Skin of body (tissue), 2 donors: Measurements from ENCODE around the gene LRIG1. TPM values are rescaled to one million over a fixed set of nuclear protein-coding genes. Genes with fewer than 3 reads are reported as not detected.

ENCODE experiments used
- DNase-seq: peaks from one replicate; lab custom pipeline; 2025; lab: John Stamatoyannopoulos, UW
- total RNA-seq: library from RNA; depleted of rRNA; stranded (reverse); fragments of >200 nt; gene quantifications from one replicate; pipeline ENCODE4 v1.2.3, GENCODE V29; 2014

The LRIG1 gene
- total RNA-seq, 1 donor from 2014 or later: 102 TPM

DNA sequence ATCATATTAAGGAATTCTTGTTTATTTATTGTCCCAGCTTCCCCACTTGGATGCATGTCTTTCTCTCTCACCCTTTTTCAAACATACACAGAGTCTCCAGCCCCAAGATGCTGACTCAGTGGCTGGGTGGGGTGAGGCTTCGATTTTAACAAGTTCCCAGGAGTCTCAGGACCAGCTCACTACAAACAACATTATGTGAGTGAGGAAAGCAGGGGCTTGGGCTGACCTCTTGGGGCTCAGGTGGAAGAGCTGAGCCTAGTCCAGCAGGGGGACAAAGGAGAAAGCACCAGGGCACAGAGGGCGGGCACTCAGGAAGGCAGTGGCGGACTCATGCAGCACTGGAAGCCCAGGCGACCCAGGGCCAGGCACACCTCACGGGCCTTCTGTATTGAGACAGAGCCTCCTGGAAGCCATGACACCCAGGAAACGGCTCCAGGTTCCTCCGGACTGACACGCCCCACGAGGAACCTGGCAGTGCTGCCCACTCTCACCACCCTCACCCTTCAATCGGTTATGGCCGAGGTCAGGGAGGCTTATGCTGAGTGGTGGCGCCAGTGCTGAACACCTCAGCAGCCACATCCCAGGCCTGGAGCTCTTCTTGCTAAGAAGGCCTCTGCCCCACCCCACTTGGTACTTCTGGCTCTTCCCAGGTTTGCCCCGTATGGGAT, 97.4 kb downstream of the LRIG1 start:
- no peak for DNase-seq

DNA sequence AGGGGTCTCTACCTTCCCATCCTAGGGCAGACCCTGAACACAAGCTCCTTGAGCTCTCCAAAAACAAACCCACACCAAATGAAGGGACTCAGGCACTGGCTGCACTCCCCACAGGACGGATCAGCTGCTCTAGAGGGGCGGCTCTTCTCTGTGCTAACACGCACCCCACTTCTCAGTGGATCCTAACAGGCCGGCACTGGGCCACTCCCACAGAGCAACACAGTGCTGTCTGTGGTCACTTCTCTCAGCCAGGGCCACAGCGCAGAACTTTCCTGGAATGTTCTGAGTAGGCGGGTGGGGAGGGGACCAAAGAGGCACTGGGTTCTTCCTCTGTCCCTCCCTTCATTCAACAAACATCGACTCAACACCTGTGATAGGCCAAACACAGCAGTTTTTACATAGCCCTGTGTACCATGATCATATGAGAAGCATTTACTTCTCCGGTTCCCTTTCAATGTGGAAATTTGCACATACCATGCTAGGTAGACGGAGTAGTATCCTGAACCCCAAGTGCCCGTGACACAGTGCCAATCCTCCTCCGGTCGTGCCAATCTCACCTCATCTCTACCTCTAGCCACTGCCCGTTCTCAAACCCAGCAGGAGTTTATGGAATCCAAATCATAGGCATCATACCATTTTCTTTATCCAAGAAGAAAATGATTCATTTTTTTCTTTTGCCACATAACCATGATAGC, 98.1 kb downstream of the LRIG1 start:
- DNase-seq: no peak

GRCh38 chr3:66401675-66402491, 98.9 kb downstream of the LRIG1 start:
- DNase-seq: no peak

DNA sequence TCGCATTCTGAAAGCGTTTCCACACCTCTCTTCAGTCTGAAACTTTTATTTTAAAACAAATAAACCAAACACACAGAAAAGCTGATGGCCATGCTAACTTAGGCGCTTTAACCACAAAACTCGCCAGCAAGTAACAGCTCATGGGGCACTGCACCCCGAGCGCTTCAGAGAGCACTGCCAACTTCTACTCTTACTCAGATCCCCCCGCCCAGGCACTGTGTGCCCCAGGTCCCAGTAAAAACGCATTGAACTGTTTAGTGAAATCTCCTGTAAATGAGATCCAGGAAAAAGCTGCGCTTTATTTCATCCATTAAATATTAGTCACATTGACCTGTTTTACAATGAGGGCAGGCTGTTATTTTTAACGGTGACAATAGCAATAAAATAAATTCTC, 99.7 kb downstream of the LRIG1 start:
- no peak for DNase-seq

DNA sequence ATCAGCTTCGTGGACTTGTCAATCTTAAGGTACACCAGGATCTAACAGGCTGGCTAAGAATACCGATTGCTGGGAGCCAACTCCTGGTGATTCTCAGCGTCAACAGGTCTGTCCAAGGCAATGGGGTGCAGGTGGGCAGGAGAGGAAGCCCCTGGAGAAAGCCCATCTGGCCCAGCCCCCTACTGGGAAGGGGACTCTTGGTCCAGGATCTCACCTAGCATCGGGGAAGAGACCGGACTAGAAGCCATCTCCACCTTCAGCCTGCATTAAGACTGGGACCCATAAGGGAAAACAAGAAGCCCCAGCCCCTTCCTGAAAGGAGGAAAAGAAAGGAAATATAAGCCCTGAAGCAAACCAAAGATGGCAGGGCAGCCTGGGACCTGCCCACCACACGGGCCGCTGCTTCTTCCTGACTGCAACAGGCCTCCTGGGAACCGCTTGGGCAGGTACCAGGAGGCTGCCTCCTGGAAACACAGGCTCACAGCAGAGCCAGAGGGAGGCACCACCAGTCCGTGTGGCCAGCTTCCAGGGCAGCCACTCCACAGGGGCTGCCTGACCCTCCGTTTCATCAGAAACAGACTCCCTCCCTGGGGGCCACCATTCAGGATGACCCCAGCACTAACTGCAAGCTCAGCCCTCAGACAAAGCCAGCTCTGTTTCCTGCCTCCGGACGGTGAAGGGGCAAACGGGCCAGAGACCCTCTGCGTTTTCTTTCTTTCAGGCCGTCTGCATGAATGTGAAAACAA, 100.2 kb downstream of the LRIG1 start:
- no peak for DNase-seq

DNA sequence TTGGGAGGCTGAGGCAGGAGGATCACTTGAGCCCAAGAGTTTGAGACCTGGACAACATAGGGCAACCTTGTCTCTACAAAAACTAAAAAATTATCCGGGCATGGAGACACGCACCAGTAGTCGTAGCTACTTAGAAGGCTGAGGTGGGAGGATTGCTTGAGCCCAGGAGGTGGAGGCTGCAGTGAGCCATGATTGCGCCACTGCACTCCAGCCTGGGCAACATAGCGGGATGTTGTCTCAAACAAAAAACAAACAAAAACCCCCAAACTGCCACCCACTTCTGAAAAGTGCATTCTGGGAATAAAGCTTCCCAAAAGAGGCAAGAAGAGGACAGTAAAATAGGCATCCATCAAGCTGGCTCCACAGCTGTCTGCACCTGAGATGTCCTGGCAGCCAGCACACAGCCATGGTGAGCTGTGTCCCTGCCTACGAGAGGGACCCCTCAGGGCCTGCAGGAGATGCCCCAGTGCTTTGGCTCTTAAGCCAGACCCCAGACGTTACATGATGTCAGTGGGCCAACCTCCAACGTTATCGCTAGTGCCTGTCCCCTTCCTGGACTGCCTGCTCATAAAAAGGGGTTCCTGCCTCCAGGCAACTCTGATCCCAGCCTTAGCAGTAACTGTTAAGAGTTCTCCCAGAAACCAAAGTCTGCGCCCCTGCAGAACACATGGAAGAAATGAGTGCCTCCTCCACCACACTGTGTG, 101.1 kb downstream of the LRIG1 start:
- no peak for DNase-seq

DNA sequence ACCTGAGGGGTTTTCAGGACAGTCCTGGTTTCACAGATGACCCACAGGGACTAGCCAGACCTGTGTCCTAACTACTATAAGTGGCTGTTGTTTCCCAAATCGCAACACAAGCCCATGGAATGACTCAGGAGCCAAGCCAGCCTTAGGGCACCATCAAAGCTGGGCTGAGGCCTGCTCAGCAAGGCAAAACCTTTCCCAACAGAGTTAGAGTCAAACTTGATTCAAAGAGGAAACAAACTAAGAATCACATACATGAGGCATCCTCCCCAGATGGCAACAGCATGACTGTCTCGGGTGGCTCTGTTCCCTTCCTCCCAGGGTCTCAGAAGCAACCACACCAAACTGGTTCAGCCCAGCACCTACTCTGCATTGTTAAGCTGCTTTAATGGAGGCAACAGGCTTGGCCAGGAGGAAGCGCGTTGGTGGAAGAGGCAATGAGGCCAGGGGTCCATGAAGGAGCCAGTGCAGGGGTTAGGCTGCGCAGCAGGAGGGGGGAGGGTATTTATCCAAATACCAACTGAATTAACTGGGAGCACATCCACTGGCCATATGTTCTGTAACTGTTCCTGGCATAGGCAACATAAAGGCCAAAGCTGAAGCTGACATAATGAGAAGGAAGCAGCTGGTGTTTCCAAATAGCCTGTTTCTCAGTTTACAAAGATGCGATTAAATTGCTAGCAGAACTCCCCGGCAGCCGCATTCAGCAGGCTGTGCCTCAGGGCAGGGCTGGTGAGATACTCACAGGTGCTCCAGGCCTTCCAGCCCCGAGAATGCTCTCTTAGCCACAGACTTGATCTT, 102.4 kb downstream of the LRIG1 start:
- peak; percentile 78 for DNase-seq

DNA sequence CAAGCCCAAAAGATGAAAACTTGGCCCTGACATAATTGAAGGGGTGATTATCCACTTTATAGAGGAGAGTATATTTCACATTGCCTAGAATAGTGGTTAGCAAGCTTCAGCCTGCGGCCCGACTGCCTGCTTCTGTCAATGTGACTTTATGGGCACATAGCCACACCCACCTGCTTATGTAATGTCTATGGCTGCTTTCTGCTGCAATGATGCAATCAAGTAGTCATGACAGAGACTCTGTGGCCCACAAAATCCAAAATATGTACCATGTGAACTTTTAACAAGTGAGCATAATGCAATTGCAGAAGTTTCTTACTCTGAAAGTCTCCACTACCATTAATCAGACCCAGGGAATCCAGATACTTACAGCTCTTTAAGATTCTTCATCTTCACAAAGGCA, 103.1 kb downstream of the LRIG1 start:
- no peak for DNase-seq

- DNase-seq: no peak
These were observed 103.9 kb downstream of the LRIG1 start for GRCh38 chr3:66396888-66397287.

- DNase-seq: no peak
These were observed 104.6 kb downstream of the LRIG1 start for GRCh38 chr3:66396161-66396760.

- no peak for DNase-seq
These were observed 105.2 kb downstream of the LRIG1 start for GRCh38 chr3:66395635-66396034.

- DNase-seq: no peak
These were observed 106.0 kb downstream of the LRIG1 start for GRCh38 chr3:66394753-66395249.

DNA sequence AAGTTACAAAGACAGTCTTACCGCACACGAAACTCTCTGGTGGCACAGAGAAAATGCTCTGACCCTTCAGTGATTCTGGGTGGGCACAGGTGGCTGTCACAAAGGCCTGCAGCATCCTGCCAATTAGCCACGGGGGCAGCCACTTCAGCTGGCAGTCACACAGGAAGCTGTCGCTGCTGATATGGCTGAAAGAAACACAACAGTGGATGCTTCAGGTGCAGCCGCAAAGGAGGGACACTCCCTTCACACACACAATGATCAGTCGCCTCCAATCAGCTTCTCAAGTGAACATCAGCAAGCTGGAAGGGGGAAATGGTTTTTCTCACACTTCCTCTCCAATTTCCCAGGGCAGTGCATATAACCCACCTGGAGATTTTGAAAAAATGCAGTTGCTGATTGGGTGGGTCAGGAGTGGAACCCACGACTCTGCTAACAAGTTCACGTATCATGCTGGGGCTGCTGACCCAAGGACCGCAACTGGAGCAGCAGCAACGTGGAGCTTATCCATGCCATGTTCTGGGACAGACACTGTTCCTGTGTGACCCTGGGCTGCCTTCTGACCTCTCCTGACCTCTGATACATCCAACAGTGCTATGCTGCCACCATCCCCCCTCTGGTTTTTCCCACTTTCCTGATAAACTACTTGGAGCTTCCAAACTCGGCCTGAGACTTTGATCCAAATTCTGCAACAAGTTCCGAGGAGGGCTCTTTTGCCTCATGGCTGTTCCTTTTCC, 106.6 kb downstream of the LRIG1 start:
- DNase-seq: no peak

DNA sequence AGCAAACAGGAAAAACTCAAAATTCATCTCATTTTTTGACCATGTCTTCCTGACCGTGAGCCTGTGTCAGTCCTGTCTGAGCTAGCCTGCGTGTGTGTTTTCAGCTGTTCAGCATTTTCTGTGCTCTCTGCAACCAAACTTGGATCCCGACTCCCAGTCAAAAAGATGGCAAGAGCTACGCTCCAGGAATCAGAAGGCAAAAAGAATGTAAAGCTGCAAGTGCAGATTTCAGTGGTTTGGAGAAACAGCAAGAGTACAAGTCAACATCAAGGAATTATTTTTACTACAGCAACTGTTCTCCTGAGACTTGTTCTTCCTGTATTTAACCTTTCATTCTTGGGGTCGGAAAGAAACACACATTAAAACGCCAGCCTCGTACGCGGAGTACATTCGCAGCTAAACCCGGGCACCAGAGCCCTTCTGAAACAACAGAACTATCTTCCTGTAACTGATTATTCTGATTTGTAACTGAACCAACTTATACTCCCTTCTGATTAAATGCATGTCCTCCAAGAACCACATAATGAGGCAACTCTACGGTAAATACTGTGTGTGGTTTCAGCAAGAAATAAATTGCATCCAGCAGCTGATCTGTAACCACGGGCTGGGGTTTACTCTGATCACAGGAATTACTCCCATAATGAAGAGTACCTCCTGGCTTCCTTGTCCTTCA, 107.4 kb downstream of the LRIG1 start:
- DNase-seq: peak; percentile 67

DNA sequence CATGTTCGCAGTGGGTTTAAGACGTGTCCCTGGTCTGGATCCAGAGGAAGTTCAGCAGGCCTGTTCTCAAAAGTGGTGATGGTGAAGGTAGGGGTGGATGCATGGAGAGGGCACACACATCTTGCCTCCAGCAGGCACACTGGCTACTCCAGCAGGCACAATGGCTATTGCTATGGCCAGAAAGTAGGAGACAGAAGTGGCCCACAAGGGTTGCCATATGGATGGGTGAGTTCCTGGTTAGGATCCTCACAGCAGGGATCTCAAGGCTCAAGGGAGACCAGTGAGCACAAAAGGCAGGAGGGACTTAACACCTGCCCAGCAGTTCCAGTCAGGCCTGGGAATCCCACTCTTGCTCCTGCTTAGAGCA, 107.9 kb downstream of the LRIG1 start:
- no peak for DNase-seq

DNA sequence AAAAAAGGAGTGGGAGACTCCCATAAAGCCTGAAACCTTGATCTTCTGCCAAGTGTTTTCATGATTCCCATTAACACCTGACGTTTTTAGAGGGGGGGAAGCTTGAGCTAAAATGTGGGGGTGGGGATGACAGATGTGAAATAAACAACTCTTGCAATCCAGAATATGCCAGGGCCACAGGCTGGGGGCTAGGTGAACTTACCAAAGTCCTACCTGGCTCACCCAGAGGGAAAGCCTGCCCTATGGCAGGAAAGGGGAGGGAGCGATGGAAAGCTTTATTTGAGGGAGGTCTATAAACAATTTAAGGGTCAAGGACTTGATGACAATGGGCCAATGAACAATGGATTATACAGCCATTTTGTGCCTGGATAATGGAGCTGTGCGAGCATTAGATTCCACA, 108.3 kb downstream of the LRIG1 start:
- no peak for DNase-seq

GRCh38 chr3:66390013-66390412, 110.8 kb downstream of the LRIG1 start:
- no peak for DNase-seq

DNA sequence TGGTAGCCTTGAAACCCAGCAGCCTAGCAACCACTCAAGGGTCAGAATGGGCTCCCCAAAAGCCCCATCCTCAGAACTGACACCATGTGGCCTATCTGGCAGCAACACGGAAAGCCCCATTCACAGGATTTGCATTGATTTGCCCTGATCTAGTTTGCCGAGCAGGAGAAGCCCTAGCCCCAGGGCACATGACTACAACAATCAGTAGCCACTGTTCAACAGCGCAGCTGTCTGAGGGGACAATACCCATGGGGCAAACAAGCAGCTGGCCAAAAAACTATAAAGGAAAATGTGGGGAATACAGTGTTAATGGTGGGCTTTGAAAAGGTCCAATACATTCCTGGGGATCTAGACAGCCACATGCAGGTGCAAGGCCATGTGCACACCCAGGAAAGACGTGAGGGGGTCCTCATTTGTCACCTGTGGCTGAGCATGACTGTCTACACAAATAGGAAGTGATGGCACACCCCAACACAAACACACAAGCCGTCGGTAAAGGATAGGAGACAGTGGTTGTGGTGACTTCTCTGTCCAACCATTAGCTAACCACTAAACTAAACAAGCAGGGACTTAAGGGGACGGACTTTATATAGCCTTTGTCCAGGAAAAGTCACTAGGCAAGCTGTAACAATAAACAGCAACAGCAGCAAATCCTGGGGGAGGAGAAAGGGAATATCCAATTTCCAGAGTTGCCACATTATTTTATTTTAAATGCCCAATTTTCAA, 113.7 kb downstream of the LRIG1 start:
- no peak for DNase-seq
